ENCODE results near the gene NAGPA.

NAGPA gene

GRCh38 chr16:5002699-5003143, 31.0 kb downstream of the NAGPA start:
- DNase-seq (ENCODE audit: low read depth): no peak

- no peak for DNase-seq (ENCODE audit: low read depth)
Measured at GRCh38 chr16:5001986-5002385, 31.7 kb downstream of the NAGPA start.

- DNase-seq (ENCODE audit: low read depth): no peak
Measured at GRCh38 chr16:5001571-5001970, 32.2 kb downstream of the NAGPA start.

GRCh38 chr16:5000573-5001001, 33.1 kb downstream of the NAGPA start:
- DNase-seq (ENCODE audit: low read depth): no peak

GRCh38 chr16:4994719-4995434, 38.9 kb downstream of the NAGPA start:
- no peak for DNase-seq (ENCODE audit: low read depth)

- no peak for DNase-seq (ENCODE audit: low read depth)
Measured at GRCh38 chr16:4991754-4992153, 42.0 kb downstream of the NAGPA start.

GRCh38 chr16:4990415-4990814, 43.3 kb downstream of the NAGPA start:
- no peak for DNase-seq (ENCODE audit: low read depth)

GRCh38 chr16:4989391-4990006, 44.2 kb downstream of the NAGPA start:
- no peak for DNase-seq (ENCODE audit: low read depth)

- DNase-seq (ENCODE audit: low read depth): no peak
Measured at GRCh38 chr16:4988647-4989046, 45.1 kb downstream of the NAGPA start.

GRCh38 chr16:4987580-4988374, 46.0 kb downstream of the NAGPA start:
- no peak for DNase-seq (ENCODE audit: low read depth)

- no peak for DNase-seq (ENCODE audit: low read depth)
Measured at GRCh38 chr16:4987250-4987579, 46.5 kb downstream of the NAGPA start.

- DNase-seq (ENCODE audit: low read depth): no peak
Measured at GRCh38 chr16:4984174-4984990, 49.4 kb downstream of the NAGPA start.

GRCh38 chr16:4982056-4982867, 51.5 kb downstream of the NAGPA start:
- no peak for DNase-seq (ENCODE audit: low read depth)

GRCh38 chr16:4981473-4981872, 52.3 kb downstream of the NAGPA start:
- no peak for DNase-seq (ENCODE audit: low read depth)

GRCh38 chr16:4980691-4981090, 53.0 kb downstream of the NAGPA start:
- no peak for DNase-seq (ENCODE audit: low read depth)

- no peak for DNase-seq (ENCODE audit: low read depth)
Measured at GRCh38 chr16:4979736-4980660, 53.7 kb downstream of the NAGPA start.

- DNase-seq (ENCODE audit: low read depth): no peak
Measured at GRCh38 chr16:4979164-4979563, 54.6 kb downstream of the NAGPA start.

GRCh38 chr16:4976611-4977145, 57.1 kb downstream of the NAGPA start:
- DNase-seq (ENCODE audit: low read depth): no peak

- no peak for DNase-seq (ENCODE audit: low read depth)
Measured at GRCh38 chr16:4976079-4976478, 57.7 kb downstream of the NAGPA start.

Measured in stimulated activated CD4-positive, alpha-beta T cell treated with anti-CD3 and anti-CD28 coated beads, Interleukin-2, amount 100 ng/mL, for 4 hours (primary cell).